ENCODE data around the gene WDR26.

DNA sequence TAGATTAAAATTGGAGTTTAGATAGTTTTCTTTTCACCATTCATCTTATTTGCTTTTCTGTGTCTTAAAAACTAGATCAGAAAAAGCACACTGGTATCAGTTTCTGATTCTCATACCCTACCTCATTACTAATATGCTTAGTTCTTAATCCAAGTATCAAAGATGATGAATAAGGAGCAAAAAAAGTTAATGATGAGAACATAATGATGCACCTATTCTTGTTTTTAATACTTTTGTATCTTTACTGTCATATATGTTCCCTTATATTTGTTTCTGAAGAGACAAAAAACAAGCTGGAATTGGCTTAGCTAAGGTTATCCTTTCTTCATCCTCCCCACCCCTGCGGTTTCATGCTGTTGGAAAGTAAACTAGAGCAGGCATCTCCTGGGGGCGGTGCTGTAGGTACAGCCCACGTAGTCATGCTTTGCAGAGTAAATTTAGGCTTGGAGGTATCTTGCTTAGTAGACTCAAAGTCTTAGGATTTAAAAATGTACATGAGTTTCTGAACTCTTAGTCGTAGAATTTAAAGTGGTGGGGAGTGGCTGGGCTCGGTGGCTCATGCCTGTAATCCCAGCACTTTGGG, 61.5 kb downstream of the WDR26 start:
- TF ChIP-seq EZH2phosphoT487 (IDR thresholded peaks at IDR 0.05; ENCODE audit: insufficient read depth, low read depth) (no peak), EZH2 (IDR thresholded peaks at IDR 0.05; ENCODE audit: insufficient read depth, poor library complexity, severe bottlenecking) (no peak)
